ENCODE measurements around the gene TSACC.

DNA sequence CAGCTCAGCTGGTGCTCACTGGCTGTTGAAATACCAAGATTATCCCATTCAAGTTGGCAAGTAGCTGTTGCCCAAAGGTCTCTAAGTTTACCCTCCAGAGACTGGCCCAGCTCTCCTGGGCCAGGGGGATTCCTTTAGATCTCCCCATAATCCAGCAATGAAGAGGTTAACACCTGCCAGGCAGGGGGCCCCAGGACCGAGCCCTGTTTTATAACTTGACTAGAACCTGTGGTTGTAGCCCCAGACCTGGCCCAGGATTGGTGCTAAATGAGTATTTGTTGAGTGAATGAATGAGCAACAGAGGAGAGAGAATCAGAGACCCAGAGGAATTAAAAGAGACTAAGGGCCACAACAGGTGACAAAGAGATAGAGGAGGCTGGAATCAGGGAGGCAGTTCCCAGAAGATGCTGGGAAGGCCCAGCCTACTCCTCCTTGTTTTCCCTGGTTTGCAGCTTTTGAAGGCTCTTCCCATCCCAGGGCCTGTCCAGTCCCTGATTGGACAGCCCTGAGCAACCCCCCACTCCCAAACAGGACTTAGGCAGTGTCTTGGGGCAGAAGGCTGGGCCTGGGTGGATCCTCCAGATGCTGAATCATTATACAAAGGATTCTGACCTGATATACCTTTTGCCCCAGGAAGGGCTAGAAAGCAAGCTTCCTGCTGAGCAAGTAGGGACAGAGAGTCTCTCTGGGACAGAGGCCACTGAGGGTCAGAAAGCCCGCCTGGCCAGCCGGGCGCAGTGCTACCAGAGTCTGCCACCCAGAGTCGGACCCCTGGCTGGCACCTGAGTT is 28.2 kb downstream of the TSACC start:
- TF ChIP-seq CTCF (IDR thresholded peaks at IDR 0.05) (no peak), POLR2A (IDR thresholded peaks at IDR 0.05) (no peak)
